DOHH2 (cell line): ENCODE results near the gene BRINP1.

ENCODE experiments used
- H3F3A ChIP-seq: fragments of 200-600 bp; sonication (generic), shearing (Covaris generic); 2 replicates; pipeline ENCODE4 v1.6.0; 2016; ENCODE audit warnings: antibody characterized with exemption, mild to moderate bottlenecking; ENCODE audit not compliant: control insufficient read depth, insufficient read depth
- H3K27ac ChIP-seq: fragments of 200-600 bp; sonication (generic); 2 replicates; pipeline ENCODE4 v1.5.1; 2014; ENCODE audit warnings: low read depth, mild to moderate bottlenecking, low read length, moderate library complexity
- H3K27me3 ChIP-seq: fragments of 200-600 bp; sonication (generic); 2 replicates; pipeline ENCODE4 v1.6.1; 2014; ENCODE audit warnings: mild to moderate bottlenecking, low read length, mixed read lengths; ENCODE audit not compliant: control insufficient read depth
- H3K36me3 ChIP-seq: fragments of 200-600 bp; sonication (generic); 2 replicates; pipeline ENCODE4 v1.6.1; 2014; ENCODE audit warnings: mild to moderate bottlenecking, low read length, moderate library complexity, mixed read lengths; ENCODE audit not compliant: control insufficient read depth
- H3K4me1 ChIP-seq: fragments of 200-600 bp; sonication (generic); 2 replicates; pipeline ENCODE4 v1.6.1; 2014; ENCODE audit warnings: mild to moderate bottlenecking, low read length, mixed read lengths; ENCODE audit not compliant: control insufficient read depth
- H3K4me2 ChIP-seq: fragments of 200-600 bp; sonication (generic); 2 replicates; pipeline ENCODE4 v1.6.0; 2014; ENCODE audit warnings: mild to moderate bottlenecking, low read length, moderate library complexity
- H3K4me3 ChIP-seq: fragments of 200-600 bp; sonication (generic); 2 replicates; pipeline ENCODE4 v1.5.1; 2014; ENCODE audit warnings: mild to moderate bottlenecking, low read length, mixed read lengths
- H3K79me2 ChIP-seq: fragments of 200-600 bp; sonication (generic); 2 replicates; pipeline ENCODE4 v1.6.1; 2014; ENCODE audit warnings: mild to moderate bottlenecking, low read length, mixed read lengths; ENCODE audit not compliant: control insufficient read depth
- H3K9me2 ChIP-seq: fragments of 200-600 bp; sonication (generic); replicated peaks from 2 replicates; pipeline ENCODE4 v1.6.1; 2014; ENCODE audit warnings: mild to moderate bottlenecking, low read length, mixed read lengths; ENCODE audit not compliant: control insufficient read depth
- H3K9me3 ChIP-seq: fragments of 200-600 bp; sonication (generic); 2 replicates; pipeline ENCODE4 v1.6.1; 2014; ENCODE audit warnings: antibody characterized with exemption, low read length, mixed read lengths; ENCODE audit not compliant: control insufficient read depth, insufficient read depth
- H4K20me1 ChIP-seq: fragments of 200-600 bp; sonication (generic); 2 replicates; pipeline ENCODE4 v1.6.0; 2014; ENCODE audit warnings: low read depth, mild to moderate bottlenecking, antibody characterized with exemption, low read length, moderate library complexity; ENCODE audit not compliant: control insufficient read depth, insufficient read depth
- CTCF ChIP-seq: fragments of 200-600 bp; sonication (generic); IDR thresholded peaks from one replicate; pipeline ENCODE4 v1.5.1; 2014; ENCODE audit warnings: antibody characterized with exemption, mild to moderate bottlenecking, low read depth, low read length; ENCODE audit not compliant: poor library complexity, severe bottlenecking
- EZH2phosphoT487 ChIP-seq: fragments of 200-600 bp; sonication (generic); IDR thresholded peaks from 2 replicates; pipeline ENCODE4 v1.6.1; 2017; ENCODE audit warnings: borderline replicate concordance, mild to moderate bottlenecking, antibody characterized with exemption, low read length, moderate library complexity, mixed read lengths

Gene BRINP1

DNA sequence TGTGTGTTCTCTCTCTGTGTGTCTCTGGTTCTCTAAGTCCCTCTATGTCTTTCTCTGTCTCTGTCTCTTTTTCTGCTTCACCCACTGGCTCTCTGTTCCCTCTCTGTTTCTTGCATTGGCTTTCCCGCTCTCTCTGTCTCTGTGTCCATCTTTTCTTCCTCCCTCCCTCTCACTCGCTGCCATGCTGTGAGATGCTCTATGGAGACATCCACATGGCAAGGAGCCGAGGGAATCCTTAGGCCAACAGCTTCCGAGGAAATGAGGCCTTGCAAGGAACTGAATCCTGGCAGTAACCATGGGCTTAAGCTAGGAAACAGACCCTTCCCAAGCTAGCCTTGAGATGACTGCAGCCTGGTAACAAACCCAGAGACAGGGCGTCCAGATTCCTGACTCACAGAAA, 117.3 kb downstream of the BRINP1 start:
- Histone ChIP-seq H3K4me1 (no peaks in the 10 kb centered on the region), H3K27me3 (no peaks in the 10 kb centered on the region), H4K20me1 (no peaks in the 10 kb centered on the region), H3K4me3 (no peak overlapping the region), H3K79me2 (no peaks in the 10 kb centered on the region), H3K9me2 (no peaks in the 10 kb centered on the region), H3K27ac (no peak overlapping the region), H3K9me3 (no peaks in the 10 kb centered on the region), H3K4me2 (no peak overlapping the region), H3K36me3 (no peaks in the 10 kb centered on the region), H3F3A (no peaks in the 10 kb centered on the region)
- TF ChIP-seq EZH2phosphoT487: no peak
- TF ChIP-seq CTCF: no peak

- Histone ChIP-seq H3K27ac (no peak overlapping the region), H3K9me2 (no peaks in the 10 kb centered on the region), H3K4me1 (no peaks in the 10 kb centered on the region), H3F3A (no peaks in the 10 kb centered on the region), H3K4me2 (no peak overlapping the region), H3K4me3 (no peak overlapping the region), H3K27me3 (no peaks in the 10 kb centered on the region), H3K36me3 (no peaks in the 10 kb centered on the region), H3K9me3 (no peaks in the 10 kb centered on the region), H3K79me2 (no peaks in the 10 kb centered on the region), H4K20me1 (no peaks in the 10 kb centered on the region)
- TF ChIP-seq EZH2phosphoT487 (no peak), CTCF (no peak)
Observed at GRCh38 chr9:119250730-119251129, 118.5 kb downstream of the BRINP1 start.

DNA sequence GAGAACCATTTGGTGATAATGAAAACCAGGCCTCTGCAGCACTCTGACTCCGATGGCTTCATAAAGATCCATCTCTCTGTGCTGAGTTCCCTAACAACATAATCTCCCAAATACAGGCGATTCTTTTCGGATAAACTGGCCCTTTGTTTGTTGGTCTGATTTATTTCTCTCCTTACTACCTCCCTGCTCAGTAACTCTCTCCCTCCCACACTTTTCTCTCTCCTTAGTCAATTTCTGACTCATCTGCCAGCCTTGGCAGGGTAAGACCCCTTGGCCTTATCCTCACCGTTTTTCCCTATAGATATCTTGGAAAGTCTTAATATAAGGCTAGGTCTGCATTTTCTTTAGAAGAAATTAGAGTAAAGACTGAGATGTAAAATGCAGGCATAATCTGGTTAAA, 128.7 kb downstream of the BRINP1 start:
- Histone ChIP-seq H3K9me2 (no peaks in the 10 kb centered on the region), H3K36me3 (no peaks in the 10 kb centered on the region), H3F3A (no peaks in the 10 kb centered on the region), H3K4me2 (no peak overlapping the region), H3K79me2 (no peaks in the 10 kb centered on the region), H3K27me3 (no peaks in the 10 kb centered on the region), H3K27ac (no peak overlapping the region), H4K20me1 (no peaks in the 10 kb centered on the region), H3K4me1 (no peaks in the 10 kb centered on the region), H3K4me3 (no peak overlapping the region), H3K9me3 (no peaks in the 10 kb centered on the region)
- no peak for TF ChIP-seq CTCF
- no peak for TF ChIP-seq EZH2phosphoT487

- Histone ChIP-seq H3K27ac (no peak overlapping the region), H3K4me1 (no peaks in the 10 kb centered on the region), H3K36me3 (no peaks in the 10 kb centered on the region), H3K27me3 (no peaks in the 10 kb centered on the region), H3K79me2 (no peaks in the 10 kb centered on the region), H3K4me2 (no peak overlapping the region), H3K4me3 (no peak overlapping the region), H4K20me1 (no peaks in the 10 kb centered on the region), H3K9me3 (no peaks in the 10 kb centered on the region), H3F3A (no peaks in the 10 kb centered on the region), H3K9me2 (no peaks in the 10 kb centered on the region)
- no peak for TF ChIP-seq EZH2phosphoT487
- TF ChIP-seq CTCF: no peak
Observed at GRCh38 chr9:119234636-119235035, 134.6 kb downstream of the BRINP1 start.
